ENCODE data around the gene KCNQ1OT1.

The KCNQ1OT1 gene

DNA sequence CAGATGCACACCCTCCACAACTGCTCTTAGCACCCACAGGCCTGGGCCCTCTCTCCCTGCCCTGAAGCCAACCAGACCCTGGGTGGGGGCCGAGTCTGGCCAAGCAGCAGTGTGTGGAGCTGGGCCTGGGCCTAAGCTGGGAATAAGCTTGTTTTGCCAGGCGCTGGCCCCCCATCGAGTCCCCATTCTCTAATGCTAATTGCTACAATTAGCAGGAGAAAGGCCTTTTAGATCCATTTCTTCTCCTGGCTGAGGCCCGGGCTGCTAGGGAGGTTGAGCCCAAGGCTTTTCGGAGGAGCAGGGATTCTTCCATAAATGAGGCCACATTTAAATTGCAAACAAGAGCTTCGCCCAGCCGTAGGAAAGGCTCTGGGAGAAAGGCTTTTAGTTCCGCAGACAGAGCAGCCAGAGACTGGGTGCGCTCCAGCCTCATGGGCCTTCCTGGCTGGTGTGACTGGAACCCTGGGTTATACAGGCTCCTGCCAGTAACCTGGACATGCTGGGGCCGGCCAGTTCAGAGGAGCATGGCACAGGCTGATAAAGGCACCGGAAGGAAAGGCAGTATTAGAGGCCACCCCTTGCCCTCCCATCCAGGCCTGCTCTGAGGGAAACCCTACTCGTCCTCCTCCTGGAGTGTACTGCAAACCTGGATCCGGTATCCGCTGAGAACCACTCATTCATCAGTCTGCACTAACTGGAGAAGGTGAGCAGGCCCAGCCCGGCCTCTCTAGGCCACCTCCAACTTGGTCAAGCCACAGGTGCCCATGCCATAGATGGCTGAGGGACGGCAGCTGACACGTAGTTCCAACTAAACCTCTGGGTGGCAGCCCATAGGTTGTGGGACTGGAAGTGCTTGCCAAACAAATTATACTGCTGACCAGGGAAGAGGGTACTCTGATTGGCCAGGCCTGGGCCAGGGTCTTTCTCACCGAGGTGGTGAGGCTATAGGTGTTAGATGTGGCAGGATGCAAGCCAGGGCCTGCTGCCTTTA is 6.2 kb downstream of the KCNQ1OT1 start:
- ChIA-PET CTCF (interaction anchor here (0.7 to 2.0 kb wide), 2 partner anchors 195 to 1796 kb away, joined by 4 to 10 read pairs; no protein-coding TSS in a partner anchor), POLR2A (no interaction called here)
- Histone ChIP-seq H3K27ac (ENCODE audit: extremely low read depth, low read depth, low read length) (no peak overlapping the region), H3K9me3 (ENCODE audit: control insufficient read depth, insufficient read depth, low read depth, low read length) (no peaks in the 10 kb centered on the region), H3K4me3 (ENCODE audit: low read depth, low read length) (no peak overlapping the region), H3K36me3 (ENCODE audit: control insufficient read depth in 2 of 2, insufficient read depth in 1 of 2, low read length in 2 of 2) (peaks cover 0 to 44% of the 10 kb centered on the region in 2 experiments; a peak in 1 of 3 replicates), H3K4me1 (ENCODE audit: control insufficient read depth, insufficient read depth, low read length) (no peaks in the 10 kb centered on the region; the same call in 1 of the 2 replicates)
- no peak for TF ChIP-seq ZNF366 (tag by site-specific recombination; conservative IDR thresholded peaks at IDR 0.05)
- no peak for TF ChIP-seq ZNF629 (tag by site-specific recombination; IDR thresholded peaks at IDR 0.05)
- TF ChIP-seq ZNF433 (tag by site-specific recombination; IDR thresholded peaks at IDR 0.05; ENCODE audit: low read depth): no peak
- no peak for TF ChIP-seq RBAK (tag by site-specific recombination; IDR thresholded peaks at IDR 0.05)
- TF ChIP-seq ZSCAN23 (tag by site-specific recombination; IDR thresholded peaks at IDR 0.05): no peak
- 0 out of 2 replicates have a peak, but pooled peaks have one; percentile 13 for TF ChIP-seq SCRT2 (tag by site-specific recombination; IDR thresholded peaks at IDR 0.05)

DNA sequence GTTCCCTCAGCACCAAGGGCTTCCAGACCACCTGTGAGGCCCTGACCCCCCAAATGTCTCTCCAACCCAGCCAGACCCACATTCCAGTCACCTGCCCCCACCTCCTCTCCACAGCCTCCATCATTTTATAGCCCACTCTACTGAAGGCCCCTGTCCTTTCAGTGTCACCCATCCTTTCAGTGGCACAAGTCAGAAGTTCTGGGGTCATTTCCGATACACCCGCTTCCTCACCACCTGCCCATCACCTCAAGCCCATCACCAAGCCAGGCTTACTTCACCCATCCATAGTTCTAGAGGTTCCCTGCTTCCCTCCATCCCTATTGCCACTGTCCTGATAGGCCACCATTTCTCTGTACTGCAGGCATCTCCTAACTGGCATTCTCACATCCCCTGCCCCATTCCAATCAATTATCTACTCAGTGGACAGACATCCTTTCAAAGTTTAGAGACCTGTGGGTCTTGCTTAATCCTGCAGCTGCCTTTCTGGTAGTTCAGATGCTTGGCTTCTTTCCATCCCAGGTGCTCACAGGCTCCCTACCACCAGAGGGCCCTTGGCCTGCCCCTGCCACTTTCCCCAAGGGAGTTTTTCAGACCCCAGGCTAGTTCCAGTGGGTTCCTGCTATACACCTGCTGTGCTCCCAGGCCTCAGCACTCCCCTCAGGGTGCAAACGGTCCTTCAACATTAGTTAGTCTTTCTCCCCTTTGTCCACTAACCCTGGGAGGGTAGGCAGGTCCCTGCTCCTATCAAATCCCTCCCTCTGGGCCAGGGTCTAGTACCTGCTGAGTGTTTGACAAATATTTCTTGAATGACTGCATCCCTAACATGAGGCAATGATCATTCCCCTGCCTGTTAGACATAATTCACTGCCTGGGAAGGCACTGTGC is 7.6 kb downstream of the KCNQ1OT1 start:
- H3K9me3 ChIP-seq (ENCODE audit: control insufficient read depth, insufficient read depth, low read depth, low read length): no peaks in the 10 kb centered on the region
- ChIA-PET CTCF (interaction anchor here (0.7 to 1.3 kb wide), 2 partner anchors 106 to 160 kb away, joined by 3 read pairs; no protein-coding TSS in a partner anchor), POLR2A (no interaction called here)
- peaks cover 0 to 57% of the 10 kb centered on the region in 2 experiments; a peak in 1 of 3 replicates for H3K36me3 ChIP-seq (ENCODE audit: control insufficient read depth in 2 of 2, insufficient read depth in 1 of 2, low read length in 2 of 2)
- no peaks in the 10 kb centered on the region; the same call in 1 of the 2 replicates for H3K4me1 ChIP-seq (ENCODE audit: control insufficient read depth, insufficient read depth, low read length)
- no peak overlapping the region for H3K4me3 ChIP-seq (ENCODE audit: low read depth, low read length)
- TF ChIP-seq ZIC2 (tag by site-specific recombination; IDR thresholded peaks at IDR 0.05) (peak; percentile 90), ZNF223 (tag by site-specific recombination; IDR thresholded peaks at IDR 0.05) (no peak), ZNF266 (tag by site-specific recombination; IDR thresholded peaks at IDR 0.05; ENCODE audit: low read depth) (no peak), GLIS1 (tag by site-specific recombination; IDR thresholded peaks at IDR 0.05) (peak; percentile 37), GLI4 (tag by site-specific recombination; IDR thresholded peaks at IDR 0.05) (no peak), ZFP41 (tag by site-specific recombination; IDR thresholded peaks at IDR 0.05; ENCODE audit: borderline replicate concordance) (no peak), ZNF16 (tag by site-specific recombination; IDR thresholded peaks at IDR 0.05; ENCODE audit: low read depth) (no peak), BCL11B (tag by site-specific recombination; IDR thresholded peaks at IDR 0.05; ENCODE audit: low read depth) (no peak), HOXA7 (CRISPR knock-in tag; IDR thresholded peaks at IDR 0.05; ENCODE audit: borderline replicate concordance) (no peak), MEIS1 (CRISPR knock-in tag; IDR thresholded peaks at IDR 0.05; ENCODE audit: borderline replicate concordance) (no peak), ZBTB48 (tag by site-specific recombination; IDR thresholded peaks at IDR 0.05) (no peak), ZNF624 (tag by site-specific recombination; IDR thresholded peaks at IDR 0.05) (no peak), ZNF311 (tag by site-specific recombination; IDR thresholded peaks at IDR 0.05; ENCODE audit: borderline replicate concordance) (no peak), ZFP37 (tag by site-specific recombination; IDR thresholded peaks at IDR 0.05) (no peak), ZNF585B (tag by site-specific recombination; IDR thresholded peaks at IDR 0.05) (no peak)
- TF ChIP-seq, protein P1, sequence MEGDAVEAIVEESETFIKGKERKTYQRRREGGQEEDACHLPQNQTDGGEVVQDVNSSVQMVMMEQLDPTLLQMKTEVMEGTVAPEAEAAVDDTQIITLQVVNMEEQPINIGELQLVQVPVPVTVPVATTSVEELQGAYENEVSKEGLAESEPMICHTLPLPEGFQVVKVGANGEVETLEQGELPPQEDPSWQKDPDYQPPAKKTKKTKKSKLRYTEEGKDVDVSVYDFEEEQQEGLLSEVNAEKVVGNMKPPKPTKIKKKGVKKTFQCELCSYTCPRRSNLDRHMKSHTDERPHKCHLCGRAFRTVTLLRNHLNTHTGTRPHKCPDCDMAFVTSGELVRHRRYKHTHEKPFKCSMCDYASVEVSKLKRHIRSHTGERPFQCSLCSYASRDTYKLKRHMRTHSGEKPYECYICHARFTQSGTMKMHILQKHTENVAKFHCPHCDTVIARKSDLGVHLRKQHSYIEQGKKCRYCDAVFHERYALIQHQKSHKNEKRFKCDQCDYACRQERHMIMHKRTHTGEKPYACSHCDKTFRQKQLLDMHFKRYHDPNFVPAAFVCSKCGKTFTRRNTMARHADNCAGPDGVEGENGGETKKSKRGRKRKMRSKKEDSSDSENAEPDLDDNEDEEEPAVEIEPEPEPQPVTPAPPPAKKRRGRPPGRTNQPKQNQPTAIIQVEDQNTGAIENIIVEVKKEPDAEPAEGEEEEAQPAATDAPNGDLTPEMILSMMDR (tag by site-specific recombination; IDR thresholded peaks at IDR 0.05): peak; percentile 38; the same call in 1 of the 2 replicates
- TF ChIP-seq, protein P2, sequence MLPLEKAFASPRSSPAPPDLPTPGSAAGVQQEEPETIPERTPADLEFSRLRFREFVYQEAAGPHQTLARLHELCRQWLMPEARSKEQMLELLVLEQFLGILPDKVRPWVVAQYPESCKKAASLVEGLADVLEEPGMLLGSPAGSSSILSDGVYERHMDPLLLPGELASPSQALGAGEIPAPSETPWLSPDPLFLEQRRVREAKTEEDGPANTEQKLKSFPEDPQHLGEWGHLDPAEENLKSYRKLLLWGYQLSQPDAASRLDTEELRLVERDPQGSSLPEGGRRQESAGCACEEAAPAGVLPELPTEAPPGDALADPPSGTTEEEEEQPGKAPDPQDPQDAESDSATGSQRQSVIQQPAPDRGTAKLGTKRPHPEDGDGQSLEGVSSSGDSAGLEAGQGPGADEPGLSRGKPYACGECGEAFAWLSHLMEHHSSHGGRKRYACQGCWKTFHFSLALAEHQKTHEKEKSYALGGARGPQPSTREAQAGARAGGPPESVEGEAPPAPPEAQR (tag by site-specific recombination; IDR thresholded peaks at IDR 0.05): no peak
- H3K27ac ChIP-seq (ENCODE audit: extremely low read depth, low read depth, low read length): no peak overlapping the region

All from HEK293 (cell line).